ENCODE data around the gene ANKRD11. TPM values are rescaled to one million over a fixed set of nuclear protein-coding genes. Genes with fewer than 3 reads are reported as not detected.

Gene ANKRD11
- total and polyA plus RNA-seq, 7 donors, result 30.6 to 161 (median 42.8) TPM

DNA sequence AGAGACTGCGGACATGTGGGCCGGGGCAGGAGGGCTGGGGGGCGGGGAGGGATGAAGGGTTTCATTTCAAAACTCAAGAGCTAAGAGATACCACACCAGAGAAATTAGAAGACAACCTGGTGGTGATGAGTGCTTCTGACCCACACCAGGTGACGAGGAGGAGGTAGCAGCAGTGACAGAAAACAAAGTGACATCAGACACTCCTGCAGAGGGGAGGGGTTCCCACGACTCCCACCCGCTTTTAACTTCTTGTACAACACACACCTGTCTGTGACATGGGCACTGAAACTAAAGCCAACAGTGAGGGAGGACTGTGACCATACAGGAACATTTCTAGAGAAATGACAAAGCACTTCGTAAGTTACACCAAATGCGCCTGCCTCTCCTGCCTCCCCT lies 112.9 kb downstream of the ANKRD11 start:
- Histone ChIP-seq H3K4me1 (peaks cover 0 to 62% (median 43%) of the 10 kb centered on the region in 4 donors), H3K27ac (no peak overlapping the region), H3K27me3 (no peaks in the 10 kb centered on the region), H3K36me3 (no peaks in the 10 kb centered on the region), H3K9me3 (no peaks in the 10 kb centered on the region), H3K4me3 (no peak overlapping the region)
- intact Hi-C loops (cut with DNase I), result loop anchor here (2.0 kb wide), 1 partner anchor 15 kb away; no protein-coding TSS in a partner anchor
- WGBS, 2 donors, result 88 to 90% methylated on average over 8 of the region's 8 CpGs
- DNase-seq, result no peak
- TF ChIP-seq POLR2A (IDR thresholded peaks at IDR 0.05) (no peak), EP300 (IDR thresholded peaks at IDR 0.05) (no peak), POLR2AphosphoS5 (IDR thresholded peaks at IDR 0.05) (no peak), CTCF (IDR thresholded peaks at IDR 0.05) (no peak)

DNA sequence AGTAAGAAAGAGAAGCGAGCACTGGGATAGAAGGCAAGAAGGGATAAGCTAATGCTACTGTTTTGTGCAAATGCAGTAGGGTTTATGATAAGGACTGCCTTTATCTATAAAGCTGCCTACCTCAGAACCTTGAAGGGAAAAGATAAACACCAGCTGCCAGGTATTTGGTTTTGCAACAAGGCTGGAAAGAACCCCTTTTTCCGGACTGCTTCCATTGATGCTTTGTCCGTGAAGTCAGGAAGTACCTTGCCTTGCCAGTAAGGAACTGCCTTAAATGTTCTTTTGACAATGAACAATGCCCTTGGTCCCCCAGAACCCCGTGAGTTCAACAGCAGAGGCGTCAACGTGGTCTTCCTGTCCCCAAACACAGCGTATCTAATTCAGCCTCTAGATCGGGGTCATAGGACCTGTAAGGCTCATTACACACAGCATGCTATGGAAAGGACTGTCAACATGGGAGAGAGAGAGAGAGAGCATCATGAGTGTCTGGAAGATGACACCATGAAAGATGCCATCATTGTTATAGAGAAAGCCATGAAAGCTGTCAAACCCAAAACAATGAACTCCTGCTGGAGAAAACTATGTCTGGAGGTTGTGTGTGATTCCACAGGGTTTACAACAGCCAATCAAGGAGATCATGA lies 113.4 kb downstream of the ANKRD11 start:
- Histone ChIP-seq H3K4me1 (peaks cover 0 to 63% (median 39%) of the 10 kb centered on the region in 4 donors), H3K9me3 (no peaks in the 10 kb centered on the region), H3K27ac (no peak overlapping the region), H3K4me3 (no peak overlapping the region), H3K27me3 (no peaks in the 10 kb centered on the region), H3K36me3 (no peaks in the 10 kb centered on the region)
- DNase-seq, result no peak
- intact Hi-C loops (cut with DNase I), result loop anchor here (2.0 kb wide), 1 partner anchor 16 kb away; no protein-coding TSS in a partner anchor
- no peak for TF ChIP-seq POLR2AphosphoS5 (IDR thresholded peaks at IDR 0.05)
- TF ChIP-seq CTCF (IDR thresholded peaks at IDR 0.05), result no peak
- TF ChIP-seq POLR2A (IDR thresholded peaks at IDR 0.05), result no peak
- TF ChIP-seq EP300 (IDR thresholded peaks at IDR 0.05), result no peak
- WGBS, 2 donors, result 87 to 95% methylated on average over 8 of the region's 8 CpGs

GRCh38 chr16:89375686-89376085 lies 114.7 kb downstream of the ANKRD11 start:
- H3K36me3 ChIP-seq, result no peaks in the 10 kb centered on the region
- 81 to 91% methylated on average over 10 of the region's 10 CpGs for WGBS, 2 donors
- intact Hi-C loops (cut with DNase I), result loop anchor here (2.0 kb wide), 1 partner anchor 17 kb away; no protein-coding TSS in a partner anchor
- DNase-seq, result no peak
- H3K27me3 ChIP-seq, result no peaks in the 10 kb centered on the region
- TF ChIP-seq POLR2AphosphoS5 (IDR thresholded peaks at IDR 0.05), result no peak
- no peak for TF ChIP-seq POLR2A (IDR thresholded peaks at IDR 0.05)
- no peak for TF ChIP-seq CTCF (IDR thresholded peaks at IDR 0.05)
- no peak for TF ChIP-seq EP300 (IDR thresholded peaks at IDR 0.05)
- no peaks in the 10 kb centered on the region for H3K9me3 ChIP-seq
- peaks cover 0 to 55% (median 35%) of the 10 kb centered on the region in 4 donors for H3K4me1 ChIP-seq
- H3K4me3 ChIP-seq, result no peak overlapping the region
- H3K27ac ChIP-seq, result no peak overlapping the region

- 62 to 85% methylated on average over 19 of the region's 19 CpGs for WGBS, 2 donors
- peaks cover 0 to 57% (median 38%) of the 10 kb centered on the region in 4 donors for H3K4me1 ChIP-seq
These were observed 115.3 kb downstream of the ANKRD11 start for GRCh38 chr16:89375021-89375420.

More at GRCh38 chr16:89375021-89375420, 115.3 kb downstream of the ANKRD11 start:
- no peak overlapping the region for H3K4me3 ChIP-seq
- intact Hi-C loops (cut with DNase I), result no loop called here
- no peaks in the 10 kb centered on the region for H3K27me3 ChIP-seq
- H3K9me3 ChIP-seq, result no peaks in the 10 kb centered on the region
- H3K36me3 ChIP-seq, result no peaks in the 10 kb centered on the region
- no peak for DNase-seq
- peak in 3 of 4 donors; percentile 31 to 83 (median 42) for TF ChIP-seq EP300 (IDR thresholded peaks at IDR 0.05)
- TF ChIP-seq POLR2AphosphoS5 (IDR thresholded peaks at IDR 0.05), result peak in 1 of 4 donors; percentile 47
- TF ChIP-seq POLR2A (IDR thresholded peaks at IDR 0.05), result no peak
- no peak for TF ChIP-seq CTCF (IDR thresholded peaks at IDR 0.05)
- H3K27ac ChIP-seq, result peak overlapping the region in 2 of 4 donors; percentile 52 to 61
